ENCODE results near the gene CDH23. TPM values are rescaled to one million over a fixed set of nuclear protein-coding genes. Genes with fewer than 3 reads are reported as not detected.
A peak's percentile ranks its signal among the peaks of the same experiment; 100 is the strongest.

CDH23 gene
- total and polyA plus RNA-seq, 7 donors = 1.00 to 3.8 (median 1.9) TPM

- TF ChIP-seq, protein P1, sequence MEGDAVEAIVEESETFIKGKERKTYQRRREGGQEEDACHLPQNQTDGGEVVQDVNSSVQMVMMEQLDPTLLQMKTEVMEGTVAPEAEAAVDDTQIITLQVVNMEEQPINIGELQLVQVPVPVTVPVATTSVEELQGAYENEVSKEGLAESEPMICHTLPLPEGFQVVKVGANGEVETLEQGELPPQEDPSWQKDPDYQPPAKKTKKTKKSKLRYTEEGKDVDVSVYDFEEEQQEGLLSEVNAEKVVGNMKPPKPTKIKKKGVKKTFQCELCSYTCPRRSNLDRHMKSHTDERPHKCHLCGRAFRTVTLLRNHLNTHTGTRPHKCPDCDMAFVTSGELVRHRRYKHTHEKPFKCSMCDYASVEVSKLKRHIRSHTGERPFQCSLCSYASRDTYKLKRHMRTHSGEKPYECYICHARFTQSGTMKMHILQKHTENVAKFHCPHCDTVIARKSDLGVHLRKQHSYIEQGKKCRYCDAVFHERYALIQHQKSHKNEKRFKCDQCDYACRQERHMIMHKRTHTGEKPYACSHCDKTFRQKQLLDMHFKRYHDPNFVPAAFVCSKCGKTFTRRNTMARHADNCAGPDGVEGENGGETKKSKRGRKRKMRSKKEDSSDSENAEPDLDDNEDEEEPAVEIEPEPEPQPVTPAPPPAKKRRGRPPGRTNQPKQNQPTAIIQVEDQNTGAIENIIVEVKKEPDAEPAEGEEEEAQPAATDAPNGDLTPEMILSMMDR (IDR thresholded peaks at IDR 0.05) = no peak
- no peak overlapping the region for H3K4me3 ChIP-seq
- WGBS, 3 donors = 88 to 90% (median 90%) methylated on average over 5 of the region's 5 CpGs
- no peaks in the 10 kb centered on the region for H3K27me3 ChIP-seq (ENCODE audit: insufficient read depth in 3 of 3, low read length in 2 of 3)
- H3K27ac ChIP-seq = no peak overlapping the region
- H3K9me3 ChIP-seq = no peaks in the 10 kb centered on the region
- ATAC-seq (no peak), DNase-seq (no peak)
- no peaks in the 10 kb centered on the region for H3K36me3 ChIP-seq (ENCODE audit: insufficient read depth in 1 of 2, low read depth in 1 of 2)
- intact Hi-C loops (cut with DNase I) = no loop called here
- no peaks in the 10 kb centered on the region for H3K4me1 ChIP-seq
Observed at GRCh38 chr10:71681977-71682376, 285.3 kb downstream of the CDH23 start.

- no peak for ATAC-seq
- H3K4me1 ChIP-seq = no peaks in the 10 kb centered on the region
- 71 to 83% (median 74%) methylated on average over 7 of the region's 7 CpGs for WGBS, 3 donors
Observed at GRCh38 chr10:71683301-71683700, 286.6 kb downstream of the CDH23 start.

DNA sequence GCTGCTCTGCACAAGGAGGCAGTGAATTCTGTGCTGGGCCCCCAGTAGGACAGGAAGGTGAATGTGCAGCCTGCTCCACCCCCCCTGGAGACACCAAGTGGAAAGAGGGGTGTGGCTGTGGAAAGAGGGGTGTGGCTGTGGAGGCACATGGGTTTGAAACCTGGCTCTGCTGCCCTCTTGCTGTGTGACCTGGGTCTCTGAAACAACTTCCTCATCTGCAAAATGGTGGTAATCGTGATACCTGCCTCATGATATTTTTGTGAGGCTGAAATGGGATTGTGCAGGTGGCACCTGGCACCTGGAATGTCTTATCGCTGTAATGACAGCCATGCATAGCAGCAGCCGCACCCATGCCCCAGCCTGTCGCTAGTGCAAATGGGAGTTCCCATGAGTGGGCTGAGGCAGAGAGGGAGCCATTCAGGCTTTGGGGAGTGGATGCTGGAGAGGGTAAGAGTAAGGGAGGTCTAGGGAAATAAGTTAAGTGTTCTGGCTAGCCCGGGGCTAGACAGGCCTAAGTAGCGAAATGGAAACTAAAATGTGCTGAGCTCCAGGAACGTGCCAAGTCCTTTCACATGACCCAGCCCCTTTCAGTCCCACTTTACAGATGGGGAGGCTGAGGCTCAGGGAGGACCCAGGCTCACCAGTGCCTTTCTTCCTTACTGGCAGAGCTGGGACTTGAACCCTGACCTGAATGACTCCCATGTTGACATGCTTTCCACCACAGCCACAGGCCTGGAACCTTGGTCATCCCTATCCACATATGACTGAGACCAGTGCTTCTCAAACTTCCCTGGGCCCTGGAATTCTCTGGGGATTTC, 287.8 kb downstream of the CDH23 start:
- Histone ChIP-seq H3K27me3 (ENCODE audit: insufficient read depth in 3 of 3, low read length in 2 of 3) (no peaks in the 10 kb centered on the region), H3K36me3 (ENCODE audit: insufficient read depth in 1 of 2, low read depth in 1 of 2) (no peaks in the 10 kb centered on the region), H3K9me3 (no peaks in the 10 kb centered on the region), H3K4me3 (no peak overlapping the region), H3K4me1 (no peaks in the 10 kb centered on the region), H3K27ac (no peak overlapping the region)
- TF ChIP-seq, protein P1 (IDR thresholded peaks at IDR 0.05) = no peak
- intact Hi-C loops (cut with DNase I) = no loop called here
- 90 to 91% (median 91%) methylated on average over 7 of the region's 7 CpGs for WGBS, 3 donors
- peak in 1 of 4 donors; percentile 35 for ATAC-seq
- peak in 1 of 2 donors; percentile 44 for DNase-seq

More at GRCh38 chr10:71683301-71683700, 286.6 kb downstream of the CDH23 start:
- Histone ChIP-seq H3K27ac (no peak overlapping the region), H3K9me3 (no peaks in the 10 kb centered on the region), H3K27me3 (ENCODE audit: insufficient read depth in 3 of 3, low read length in 2 of 3) (no peaks in the 10 kb centered on the region), H3K36me3 (ENCODE audit: insufficient read depth in 1 of 2, low read depth in 1 of 2) (no peaks in the 10 kb centered on the region), H3K4me3 (no peak overlapping the region)
- intact Hi-C loops (cut with DNase I) = no loop called here
- DNase-seq = peak in 1 of 2 donors; percentile 50
- TF ChIP-seq, protein P1 (IDR thresholded peaks at IDR 0.05) = no peak

- intact Hi-C loops (cut with DNase I) = no loop called here
- DNase-seq (peak in 1 of 2 donors; percentile 34), ATAC-seq (no peak)
- Histone ChIP-seq H3K4me3 (no peak overlapping the region), H3K36me3 (ENCODE audit: insufficient read depth in 1 of 2, low read depth in 1 of 2) (no peaks in the 10 kb centered on the region), H3K4me1 (no peaks in the 10 kb centered on the region), H3K27ac (no peak overlapping the region), H3K9me3 (no peaks in the 10 kb centered on the region), H3K27me3 (ENCODE audit: insufficient read depth in 3 of 3, low read length in 2 of 3) (no peaks in the 10 kb centered on the region)
- WGBS, 3 donors = 85 to 91% (median 86%) methylated on average over 13 of the region's 13 CpGs
- TF ChIP-seq, protein P1 (IDR thresholded peaks at IDR 0.05) = no peak
Observed at GRCh38 chr10:71685554-71686232, 289.0 kb downstream of the CDH23 start.

Data from psoas muscle (tissue), 8 donors.